Smooth muscle cell (in vitro differentiated cells): ENCODE data around the gene GPC6. TPM values are rescaled to one million over a fixed set of nuclear protein-coding genes. Genes with fewer than 3 reads are reported as not detected.
A peak's percentile ranks its signal among the peaks of the same experiment; 100 is the strongest.

Experiments used
- DNase-seq: peaks from one replicate; lab custom pipeline; 2025; ENCODE audit not compliant: unreplicated experiment; lab: John Stamatoyannopoulos, UW
- H2AFZ ChIP-seq: fragments of 200-600 bp; sonication (generic); 2 replicates; pipeline ENCODE4 v1.6.0; 2016; ENCODE audit warnings: antibody characterized with exemption, low read depth, mild to moderate bottlenecking
- H3F3A ChIP-seq: fragments of 200-600 bp; sonication (generic); 2 replicates; pipeline ENCODE4 v1.6.0; 2017; ENCODE audit warnings: antibody characterized with exemption, low read depth
- H3K27ac ChIP-seq: fragments of 200-600 bp; sonication (generic); 2 replicates; pipeline ENCODE4 v1.5.1; 2016; ENCODE audit warnings: low read depth, mild to moderate bottlenecking
- H3K27me3 ChIP-seq: fragments of 200-600 bp; sonication (generic); 2 replicates; pipeline ENCODE4 v1.6.1; 2016; ENCODE audit warnings: low read depth, mild to moderate bottlenecking
- H3K36me3 ChIP-seq: fragments of 200-600 bp; sonication (generic); 2 replicates; pipeline ENCODE4 v1.5.1; 2016; ENCODE audit warnings: low read depth
- H3K4me1 ChIP-seq: fragments of 200-600 bp; sonication (generic); 2 replicates; pipeline ENCODE4 v1.5.1; 2016; ENCODE audit warnings: low read depth
- H3K4me2 ChIP-seq: fragments of 200-600 bp; sonication (generic); 2 replicates; pipeline ENCODE4 v1.6.0; 2016; ENCODE audit warnings: mild to moderate bottlenecking
- H3K4me3 ChIP-seq: fragments of 200-600 bp; sonication (generic); 2 replicates; pipeline ENCODE4 v1.5.1; 2016; ENCODE audit warnings: mild to moderate bottlenecking
- H3K79me2 ChIP-seq: fragments of 200-600 bp; sonication (generic); 2 replicates; pipeline ENCODE4 v1.6.0; 2016; ENCODE audit warnings: low read depth, mild to moderate bottlenecking
- H3K9ac ChIP-seq: fragments of 200-600 bp; sonication (generic); 2 replicates; pipeline ENCODE4 v1.6.0; 2016; ENCODE audit warnings: low read depth
- H3K9me3 ChIP-seq: fragments of 200-600 bp; sonication (generic); replicated peaks from 2 replicates; pipeline ENCODE4 v1.5.1; 2016; ENCODE audit warnings: low read depth
- H4K20me1 ChIP-seq: fragments of 200-600 bp; sonication (generic); 2 replicates; pipeline ENCODE4 v1.6.0; 2016; ENCODE audit warnings: low read depth
- CTCF ChIP-seq: fragments of 200-600 bp; sonication (generic); IDR thresholded peaks from 2 replicates; pipeline ENCODE4 v1.5.1; 2017; ENCODE audit warnings: borderline replicate concordance, mild to moderate bottlenecking, antibody characterized with exemption; ENCODE audit not compliant: insufficient read depth, poor library complexity, severe bottlenecking
- WGBS: methylation state at CpG from one replicate; pipeline ENCODE4 v1.1.7; 2016; ENCODE audit warnings: low lambda C conversion rate; 5-methylcytosine and 5-hydroxymethylcytosine counted together
- polyA plus RNA-seq: library from polyadenylated mRNA; unstranded; fragments of >200 nt; fragmentation: Nextera tagmentation; extraction: Ambion mirVana; gene quantifications from 2 replicates; pipeline ENCODE4 v1.2.1, GENCODE V29; 2016
- total RNA-seq: library from RNA; depleted of rRNA; stranded (reverse); fragments of >200 nt; gene quantifications from 2 replicates; pipeline ENCODE4 v1.2.3, GENCODE V29; 2014

GPC6 gene
- total and polyA plus RNA-seq, 2 experiments from 2014 or later, result 19.7 to 68.5 TPM

- Histone ChIP-seq H4K20me1 (peaks cover 20% of the 10 kb centered on the region), H3K9me3 (no peaks in the 10 kb centered on the region), H3K4me2 (peak overlapping the region; percentile 9), H3F3A (no peaks in the 10 kb centered on the region), H3K27me3 (no peaks in the 10 kb centered on the region), H3K4me3 (no peak overlapping the region), H3K27ac (no peak overlapping the region), H3K9ac (no peak overlapping the region), H3K79me2 (peaks cover 6% of the 10 kb centered on the region), H2AFZ (no peak overlapping the region), H3K36me3 (no peaks in the 10 kb centered on the region), H3K4me1 (peaks cover 5% of the 10 kb centered on the region)
- no peak for DNase-seq
- TF ChIP-seq CTCF, result no peak
- WGBS, result 54% methylated on average over 3 of the region's 3 CpGs
Measured at GRCh38 chr13:93522501-93522900, 295.9 kb downstream of the GPC6 start.

GRCh38 chr13:93525087-93525486, 298.5 kb downstream of the GPC6 start:
- TF ChIP-seq CTCF, result no peak
- no peak for DNase-seq
- Histone ChIP-seq H3K9me3 (no peaks in the 10 kb centered on the region), H3F3A (no peaks in the 10 kb centered on the region), H3K79me2 (peaks cover 5% of the 10 kb centered on the region), H3K27ac (no peak overlapping the region), H4K20me1 (peaks cover 8% of the 10 kb centered on the region), H3K4me3 (no peak overlapping the region), H3K36me3 (no peaks in the 10 kb centered on the region), H3K27me3 (no peaks in the 10 kb centered on the region), H2AFZ (no peak overlapping the region), H3K4me1 (peaks cover 5% of the 10 kb centered on the region), H3K9ac (no peak overlapping the region), H3K4me2 (no peak overlapping the region)

GRCh38 chr13:93527748-93528297, 301.2 kb downstream of the GPC6 start:
- WGBS, result 94% methylated on average over 2 of the region's 2 CpGs
- Histone ChIP-seq H3K27me3 (no peaks in the 10 kb centered on the region), H3K79me2 (peaks cover 12% of the 10 kb centered on the region)

More at GRCh38 chr13:93527748-93528297, 301.2 kb downstream of the GPC6 start:
- Histone ChIP-seq H3K27ac (no peak overlapping the region), H3F3A (no peaks in the 10 kb centered on the region), H2AFZ (no peak overlapping the region), H3K9me3 (no peaks in the 10 kb centered on the region), H3K4me2 (no peak overlapping the region), H3K9ac (no peak overlapping the region), H4K20me1 (peaks cover 8% of the 10 kb centered on the region), H3K4me3 (no peak overlapping the region), H3K4me1 (peaks cover under 1% of the 10 kb centered on the region), H3K36me3 (no peaks in the 10 kb centered on the region)
- no peak for DNase-seq
- no peak for TF ChIP-seq CTCF
